Stimulated activated CD4-positive, alpha-beta T cell treated with anti-CD3 and anti-CD28 coated beads, TNF-alpha, amount 100 ng/mL, for 24 hours (primary cell): ENCODE data around the gene NTN3.

ENCODE experiments used
- DNase-seq, 3 experiments: peaks; one replicate each; pipeline ENCODE4 v3.0.0-alpha.2; 2020; ENCODE audit warnings: low read depth in 3 of 3

The NTN3 gene

DNA sequence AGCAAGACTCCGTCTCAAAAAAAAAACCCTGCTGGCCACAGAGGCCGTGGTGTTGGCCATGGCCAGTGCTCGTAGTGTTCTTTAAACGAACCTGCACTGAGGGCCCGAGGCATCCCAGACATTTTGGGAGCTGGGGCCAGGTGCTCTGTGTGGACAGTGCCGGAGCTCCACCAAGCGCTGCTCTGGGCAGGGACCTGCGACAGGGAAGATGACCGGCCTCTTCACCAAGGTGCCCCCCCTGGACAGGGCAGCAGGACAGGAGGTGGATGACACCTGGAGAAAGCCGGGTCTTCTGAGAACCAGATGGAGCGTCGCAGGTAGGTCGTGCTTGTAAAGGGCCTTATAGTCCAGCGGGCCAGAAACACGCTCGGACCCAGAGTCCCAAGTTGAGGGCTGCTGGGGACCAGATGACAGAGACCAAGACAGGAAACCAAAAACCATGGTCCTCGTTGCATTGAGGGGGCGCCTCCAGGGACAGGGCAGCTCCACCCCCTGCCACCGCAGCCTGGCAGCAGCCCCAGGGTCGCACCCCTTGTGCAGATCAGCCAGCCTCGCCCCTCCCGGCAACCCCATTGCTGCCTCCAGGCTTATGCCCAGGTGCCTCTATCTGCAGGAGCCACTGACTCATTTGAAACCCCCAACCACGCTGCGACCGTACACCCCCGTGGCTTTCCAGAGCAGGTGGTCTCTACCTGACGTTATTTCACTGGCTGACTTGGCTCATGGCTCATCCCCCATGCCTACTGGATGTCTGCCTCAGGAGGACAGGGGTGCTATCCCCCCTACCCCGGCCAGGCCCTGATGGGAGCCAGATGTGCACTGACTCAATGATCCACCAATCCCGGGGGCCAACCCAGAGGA is 4.2 kb upstream of the NTN3 start:
- DNase-seq = no peak

DNA sequence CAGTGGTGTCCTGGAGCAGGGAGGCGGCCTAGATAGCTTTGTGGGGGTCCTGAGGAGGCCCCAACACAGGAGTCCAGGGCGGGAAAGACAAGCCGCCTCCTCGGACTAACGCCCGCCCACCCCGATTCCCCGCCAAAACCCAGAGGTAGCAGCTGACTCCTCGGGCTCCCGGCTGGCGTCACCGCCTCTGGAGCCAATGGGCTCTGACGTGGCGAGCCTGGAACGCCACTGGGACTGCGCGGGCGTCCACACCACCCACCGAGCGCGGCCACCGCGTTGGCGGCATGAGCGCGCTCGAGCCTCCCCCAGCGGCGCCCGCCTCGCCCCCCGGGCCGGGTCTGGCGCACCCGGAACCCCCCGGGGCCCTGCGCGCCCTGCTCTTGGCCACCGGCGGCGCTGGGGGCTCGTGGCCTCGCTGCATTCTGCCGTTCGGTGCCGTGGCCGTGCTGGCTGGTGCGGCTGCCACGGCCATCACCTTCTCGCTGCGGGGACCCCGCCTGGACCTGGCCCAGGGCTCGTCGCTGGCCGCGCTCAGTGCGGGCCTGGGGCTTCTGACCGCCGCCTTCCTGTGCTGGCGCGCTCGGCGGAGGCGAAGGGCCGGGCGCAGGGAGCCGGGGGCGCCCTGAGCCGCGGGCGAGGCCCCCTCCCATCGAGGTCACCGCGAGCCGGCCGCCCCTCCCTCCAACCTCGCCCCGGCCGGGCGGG is 3.4 kb upstream of the NTN3 start:
- peak in 1 of 3 experiments; percentile 45 for DNase-seq

DNA sequence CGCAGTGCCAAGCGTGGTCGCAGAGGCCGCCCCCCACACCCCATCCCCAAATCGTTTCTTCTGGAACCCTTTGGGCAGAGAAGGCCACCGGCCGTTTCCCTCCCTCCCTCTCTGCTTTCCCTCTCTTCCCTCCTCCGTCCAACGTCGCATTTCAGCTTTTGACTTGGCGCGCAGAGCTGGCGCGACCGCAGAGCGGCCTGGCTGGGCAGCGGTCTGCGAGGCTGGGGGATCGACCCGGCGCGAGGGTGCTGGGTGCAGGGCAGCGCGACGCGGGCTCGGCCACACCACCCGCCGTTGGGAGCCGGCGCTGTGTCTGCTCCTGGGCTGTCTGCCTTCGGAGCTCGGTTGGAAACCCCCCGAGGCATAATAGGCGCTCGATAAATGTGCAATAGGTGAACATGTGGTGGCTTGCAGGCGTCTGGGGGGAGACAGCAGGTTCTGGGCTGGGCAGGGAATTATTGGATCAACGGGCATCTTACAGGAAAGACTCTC is 2.8 kb upstream of the NTN3 start:
- DNase-seq = no peak

DNA sequence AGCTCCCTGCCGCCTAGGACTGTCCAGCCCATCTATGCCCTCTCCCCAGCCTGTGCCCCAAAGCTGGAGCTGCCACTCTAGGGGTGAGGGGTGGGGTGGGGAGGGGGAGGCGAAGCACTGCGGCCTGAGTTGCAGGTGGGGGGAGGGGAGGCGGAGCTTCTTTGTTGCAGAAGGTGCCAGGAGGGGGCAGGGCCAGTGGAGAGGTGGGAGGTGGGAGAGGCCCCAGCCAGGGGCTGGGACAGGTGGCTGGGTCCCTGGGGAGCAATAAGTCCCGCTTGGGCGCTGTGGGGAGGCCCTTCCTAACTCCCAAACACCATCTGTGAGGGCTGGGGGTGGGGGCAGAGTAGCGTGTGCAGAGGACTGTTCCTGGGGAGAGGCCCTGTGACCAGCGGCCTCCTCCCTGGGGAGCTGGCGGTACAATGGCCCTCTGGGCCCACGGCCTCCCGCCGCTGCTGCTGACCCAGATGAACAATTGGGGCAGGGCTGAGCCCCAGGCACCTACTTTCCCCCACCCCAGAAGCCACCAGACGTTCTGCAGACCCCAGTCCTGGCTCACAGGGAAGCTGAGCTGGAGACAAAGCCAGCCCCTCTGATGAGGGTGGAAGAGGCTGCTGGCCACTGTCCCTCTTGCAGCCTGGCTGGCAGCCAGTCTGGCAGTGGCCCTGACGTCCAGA is 2.2 kb upstream of the NTN3 start:
- no peak for DNase-seq

DNA sequence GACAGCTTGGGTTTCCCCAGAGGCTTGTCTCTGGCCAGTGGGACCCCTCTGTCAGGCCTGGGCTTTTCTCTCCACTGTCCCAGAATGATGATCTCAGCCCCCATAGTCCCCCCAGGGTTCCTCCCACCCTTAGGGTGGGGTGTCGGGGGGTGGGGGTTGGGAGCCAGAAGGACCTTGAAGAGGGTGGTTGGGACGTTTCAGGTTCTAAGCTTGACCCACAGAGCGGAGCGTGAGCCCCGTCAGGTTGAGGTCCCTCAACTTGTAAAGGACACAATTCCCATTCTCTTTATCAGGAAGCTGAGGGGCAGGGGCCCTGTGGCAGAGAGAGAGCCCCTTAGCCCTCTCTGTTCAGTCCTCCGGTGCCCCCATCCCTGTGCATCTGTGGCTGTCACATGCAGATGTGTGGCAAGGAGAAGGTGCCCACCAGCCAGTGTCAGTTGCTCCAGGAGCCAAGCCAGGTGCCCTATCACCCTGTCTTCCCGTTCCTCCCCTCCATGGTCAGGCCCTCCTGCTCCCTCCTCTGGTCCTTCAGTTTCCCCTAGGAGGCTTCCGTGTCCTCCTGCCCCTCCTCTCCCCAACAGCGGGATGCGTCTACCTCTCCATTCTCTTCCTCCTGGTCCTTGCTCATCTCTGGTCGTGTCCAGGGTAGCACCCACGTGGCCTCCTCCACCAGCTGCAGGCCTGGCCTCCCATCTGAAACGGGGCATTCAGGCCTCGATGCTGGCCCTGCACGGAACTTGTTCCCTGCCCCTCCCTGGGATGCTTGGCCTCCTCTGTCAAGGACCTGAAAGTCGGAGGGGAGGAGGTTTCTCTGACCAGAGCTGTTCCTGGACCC is 1.5 kb upstream of the NTN3 start:
- DNase-seq = no peak

GRCh38 chr16:2470234-2470601 is 879 bp upstream of the NTN3 start:
- DNase-seq = no peak

GRCh38 chr16:2470603-2471015 is 488 bp upstream of the NTN3 start:
- DNase-seq = no peak

DNA sequence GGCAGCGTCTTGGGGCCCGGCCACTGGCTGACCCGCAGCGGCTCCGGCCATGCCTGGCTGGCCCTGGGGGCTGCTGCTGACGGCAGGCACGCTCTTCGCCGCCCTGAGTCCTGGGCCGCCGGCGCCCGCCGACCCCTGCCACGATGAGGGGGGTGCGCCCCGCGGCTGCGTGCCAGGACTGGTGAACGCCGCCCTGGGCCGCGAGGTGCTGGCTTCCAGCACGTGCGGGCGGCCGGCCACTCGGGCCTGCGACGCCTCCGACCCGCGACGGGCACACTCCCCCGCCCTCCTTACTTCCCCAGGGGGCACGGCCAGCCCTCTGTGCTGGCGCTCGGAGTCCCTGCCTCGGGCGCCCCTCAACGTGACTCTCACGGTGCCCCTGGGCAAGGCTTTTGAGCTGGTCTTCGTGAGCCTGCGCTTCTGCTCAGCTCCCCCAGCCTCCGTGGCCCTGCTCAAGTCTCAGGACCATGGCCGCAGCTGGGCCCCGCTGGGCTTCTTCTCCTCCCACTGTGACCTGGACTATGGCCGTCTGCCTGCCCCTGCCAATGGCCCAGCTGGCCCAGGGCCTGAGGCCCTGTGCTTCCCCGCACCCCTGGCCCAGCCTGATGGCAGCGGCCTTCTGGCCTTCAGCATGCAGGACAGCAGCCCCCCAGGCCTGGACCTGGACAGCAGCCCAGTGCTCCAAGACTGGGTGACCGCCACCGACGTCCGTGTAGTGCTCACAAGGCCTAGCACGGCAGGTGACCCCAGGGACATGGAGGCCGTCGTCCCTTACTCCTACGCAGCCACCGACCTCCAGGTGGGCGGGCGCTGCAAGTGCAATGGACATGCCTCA is 773 bp downstream of the NTN3 start:
- no peak for DNase-seq

DNA sequence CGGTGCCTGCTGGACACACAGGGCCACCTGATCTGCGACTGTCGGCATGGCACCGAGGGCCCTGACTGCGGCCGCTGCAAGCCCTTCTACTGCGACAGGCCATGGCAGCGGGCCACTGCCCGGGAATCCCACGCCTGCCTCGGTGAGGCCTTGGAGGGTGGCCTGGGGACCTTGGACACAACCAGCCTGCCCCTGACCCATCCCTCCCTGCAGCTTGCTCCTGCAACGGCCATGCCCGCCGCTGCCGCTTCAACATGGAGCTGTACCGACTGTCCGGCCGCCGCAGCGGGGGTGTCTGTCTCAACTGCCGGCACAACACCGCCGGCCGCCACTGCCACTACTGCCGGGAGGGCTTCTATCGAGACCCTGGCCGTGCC is 1.4 kb downstream of the NTN3 start:
- DNase-seq = no peak

GRCh38 chr16:2472885-2473445 is 1.9 kb downstream of the NTN3 start:
- no peak for DNase-seq

DNA sequence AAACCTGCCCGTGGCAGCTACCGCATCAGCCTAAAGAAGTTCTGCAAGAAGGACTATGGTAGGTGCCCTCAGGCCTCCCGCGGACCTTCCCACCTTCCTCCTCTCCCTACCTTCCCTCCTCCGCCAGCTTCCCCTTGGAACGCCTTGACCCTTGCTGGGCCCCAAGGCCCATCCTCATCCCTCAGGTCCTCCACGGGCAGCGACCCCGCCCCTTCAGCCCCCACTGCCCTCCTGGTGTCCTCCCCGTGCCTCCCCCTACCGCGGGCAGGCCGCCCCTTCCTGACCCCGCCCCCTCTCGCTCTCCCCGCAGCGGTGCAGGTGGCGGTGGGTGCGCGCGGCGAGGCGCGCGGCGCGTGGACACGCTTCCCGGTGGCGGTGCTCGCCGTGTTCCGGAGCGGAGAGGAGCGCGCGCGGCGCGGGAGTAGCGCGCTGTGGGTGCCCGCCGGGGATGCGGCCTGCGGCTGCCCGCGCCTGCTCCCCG is 2.4 kb downstream of the NTN3 start:
- peak in 1 of 3 experiments; percentile 42 for DNase-seq

DNA sequence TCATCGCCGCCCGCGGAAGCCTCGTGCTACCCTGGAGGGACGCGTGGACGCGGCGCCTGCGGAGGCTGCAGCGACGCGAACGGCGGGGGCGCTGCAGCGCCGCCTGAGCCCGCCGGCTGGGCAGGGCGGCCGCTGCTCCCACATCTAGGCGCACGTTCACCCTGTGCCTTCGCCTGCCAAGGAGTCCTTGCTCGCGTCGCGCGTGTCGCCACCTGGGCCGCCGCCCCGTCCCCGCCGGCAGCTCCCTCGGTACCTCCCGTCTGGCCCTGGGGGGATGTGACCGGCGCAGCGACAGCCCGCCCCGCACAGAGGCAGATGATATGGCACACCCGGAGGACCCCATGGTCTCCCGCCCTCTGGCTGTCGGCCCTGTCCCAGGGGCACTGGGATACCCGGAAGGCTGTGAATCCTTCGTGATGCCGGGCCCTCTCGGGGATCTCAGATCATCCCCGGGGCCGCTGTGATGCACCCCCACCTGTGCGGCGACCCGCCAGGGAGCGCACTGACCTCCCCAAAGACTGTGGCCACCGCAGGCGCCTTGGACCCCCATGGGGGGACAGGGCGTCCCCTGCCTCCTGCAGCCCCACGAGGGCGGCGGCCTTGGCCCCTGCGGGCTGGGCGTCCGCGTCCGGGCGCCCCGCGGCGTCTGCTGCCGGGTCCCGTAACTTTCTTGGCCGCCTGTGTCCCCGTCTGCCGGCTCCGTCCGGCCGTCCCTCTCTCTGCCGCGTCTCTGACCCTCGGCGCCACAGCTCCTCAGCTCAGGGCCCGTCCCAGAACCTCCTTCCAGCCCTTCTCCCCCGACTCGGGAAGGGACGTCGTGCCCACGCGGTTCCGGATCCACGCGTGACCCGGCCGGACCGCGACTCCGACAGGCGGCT is 3.1 kb downstream of the NTN3 start:
- peak in 2 of 3 experiments; percentile 27 to 61 for DNase-seq

- peak; percentile 61 to 85 (median 71) for DNase-seq
These were observed 3.8 kb downstream of the NTN3 start, which contains the start of gene TBC1D24 for GRCh38 chr16:2474877-2475412. TBC1D24 (plus strand) TSS chr16:2475127; CDS start chr16:2496149, 21,022 bp downstream.

DNA sequence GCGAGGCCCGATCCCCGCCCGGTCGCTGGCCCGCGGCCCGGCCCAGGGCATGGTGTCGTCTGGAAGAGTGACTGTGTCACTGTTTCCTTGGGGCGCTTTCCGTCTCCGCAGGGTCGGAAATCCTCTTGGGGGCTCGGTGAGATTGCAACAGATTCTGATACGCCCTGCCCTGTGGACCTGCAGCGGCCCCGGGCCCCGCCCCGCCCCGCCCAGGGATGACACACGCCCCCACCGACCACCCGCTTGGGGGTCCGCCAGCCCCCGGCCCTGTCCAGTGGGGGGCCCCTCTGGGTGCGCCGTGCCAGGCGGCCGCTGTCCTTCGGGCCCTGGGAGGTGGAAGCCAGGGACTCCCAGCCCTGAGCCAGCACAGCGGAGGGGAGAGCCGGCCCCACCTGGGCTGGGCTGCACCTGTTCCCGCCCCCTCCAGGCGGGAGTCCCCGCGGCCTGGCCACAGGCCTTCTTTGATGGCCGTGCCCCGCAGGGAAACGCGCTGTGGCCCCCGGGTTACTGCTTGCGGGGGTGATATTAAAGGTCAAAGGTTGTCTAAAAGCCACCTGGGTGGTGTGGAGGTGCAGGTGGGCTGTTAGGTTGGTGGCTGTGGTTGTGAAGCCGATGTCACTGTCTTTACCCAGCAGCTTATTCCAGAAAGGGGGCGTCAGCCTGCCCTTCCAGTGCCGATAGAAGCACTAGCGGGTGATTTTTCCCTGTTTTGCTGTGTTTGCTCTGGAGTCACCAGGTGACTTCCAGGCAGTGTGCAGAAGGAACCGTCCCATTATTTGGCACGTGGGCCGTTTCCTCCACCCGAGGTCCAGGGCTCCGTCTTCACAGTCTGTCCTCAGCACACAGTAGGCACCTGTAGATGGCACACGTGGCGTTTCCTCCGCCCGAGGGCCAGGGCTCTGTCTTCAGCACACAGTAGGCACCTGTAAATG is 4.6 kb downstream of the NTN3 start:
- peak in 1 of 3 experiments; percentile 42 for DNase-seq

DNA sequence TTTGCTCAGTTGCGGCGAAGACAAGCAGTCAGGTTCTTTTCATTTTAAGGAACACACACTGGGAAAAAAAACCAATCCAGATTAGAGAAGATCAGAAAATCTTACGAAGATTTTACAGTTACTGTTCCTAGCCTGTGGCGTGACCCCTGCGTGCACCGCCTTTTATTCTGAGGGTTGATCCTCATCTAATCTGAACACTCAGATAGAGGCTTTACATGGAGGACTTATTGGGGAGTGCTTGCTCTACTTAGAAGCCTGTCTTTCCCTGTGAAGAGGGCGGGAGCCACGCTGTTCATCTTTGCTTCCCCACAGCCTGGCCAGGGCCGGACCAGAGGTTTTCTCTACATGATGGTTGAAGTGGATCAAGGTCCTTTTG is 5.2 kb downstream of the NTN3 start:
- DNase-seq = no peak

DNA sequence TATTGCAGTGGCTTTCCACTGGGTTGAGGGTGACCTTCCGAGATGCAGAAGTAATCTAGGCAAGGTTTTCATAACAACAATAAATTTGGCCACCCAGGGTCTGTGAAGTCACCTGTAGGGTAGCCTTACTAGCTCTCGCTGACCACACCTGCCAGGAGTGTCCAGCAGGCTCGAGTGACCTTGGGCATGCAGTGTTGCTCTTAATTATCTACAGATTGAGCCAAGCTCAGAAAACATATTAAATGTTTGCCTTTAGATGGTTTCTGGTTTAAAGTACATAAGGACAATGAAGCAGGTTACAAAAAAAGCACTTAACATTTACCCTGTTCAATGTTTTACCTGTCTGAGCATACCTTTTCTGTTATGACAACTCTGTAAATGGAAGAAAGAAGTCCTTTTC is 5.6 kb downstream of the NTN3 start:
- no peak for DNase-seq

DNA sequence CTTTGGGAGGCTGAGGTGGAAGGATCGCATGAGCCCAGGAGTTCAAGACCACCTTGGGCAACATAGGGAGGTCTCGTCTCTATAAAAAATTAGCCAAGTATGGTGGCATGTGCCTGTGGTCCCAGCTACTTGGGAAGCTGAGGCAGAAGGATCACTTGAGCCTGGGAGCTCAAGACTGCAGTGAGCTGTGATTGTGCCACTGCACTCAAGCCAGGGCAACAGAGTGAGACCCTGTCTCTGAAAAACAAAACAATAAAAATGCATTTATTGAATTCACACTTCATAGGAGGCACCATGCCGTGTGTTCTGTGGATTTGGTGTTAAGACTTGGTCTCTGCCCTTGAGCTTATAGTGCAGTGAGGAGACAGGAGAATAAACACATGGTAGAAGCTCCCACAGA is 6.2 kb downstream of the NTN3 start:
- DNase-seq = no peak

DNA sequence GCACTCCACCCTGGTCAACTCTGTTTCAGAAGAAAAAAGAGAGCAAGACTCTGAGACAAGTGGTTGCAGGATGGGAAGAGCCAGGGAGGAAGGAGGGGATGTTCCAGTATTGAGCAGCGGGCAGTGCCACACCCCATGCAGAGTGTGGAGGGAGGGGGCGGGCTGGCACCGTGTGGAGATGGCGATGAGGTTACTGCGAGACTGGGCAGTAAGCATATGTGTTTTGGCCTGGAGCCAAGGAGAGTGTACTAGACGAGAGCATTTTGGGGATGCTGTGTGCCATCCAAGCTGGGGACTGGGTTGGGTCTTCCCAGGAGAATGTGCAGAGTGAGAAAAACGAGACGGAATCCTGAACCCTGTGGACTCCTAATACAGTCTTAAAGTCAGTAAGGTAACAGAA is 7.2 kb downstream of the NTN3 start:
- no peak for DNase-seq
